Activated T-helper 1 cell treated with anti-CD3 and anti-CD28 coated beads, Interleukin-2, amount 50 U/mL, for 16 hours (primary cell): ENCODE results near the gene VENTX.

Experiments used
- DNase-seq, 2 donors: peaks; one replicate each; pipeline ENCODE4 v3.0.0-alpha.2; 2020; ENCODE audit warnings: low read depth in 1 of 2, low spot score in 1 of 2

The VENTX gene

GRCh38 chr10:133282846-133283390 lies 45.3 kb downstream of the VENTX start:
- no peak for DNase-seq

- no peak for DNase-seq
Measured at GRCh38 chr10:133283931-133284330, 46.3 kb downstream of the VENTX start.

GRCh38 chr10:133285217-133285616 lies 47.6 kb downstream of the VENTX start:
- DNase-seq: no peak

GRCh38 chr10:133286366-133286765 lies 48.7 kb downstream of the VENTX start:
- no peak for DNase-seq

- DNase-seq: no peak
Measured at GRCh38 chr10:133287832-133288500, 50.3 kb downstream of the VENTX start.

GRCh38 chr10:133289761-133290160 lies 52.1 kb downstream of the VENTX start:
- DNase-seq: no peak
